Measurements from ENCODE around the gene TMEM175.

- TF ChIP-seq POLR2A (IDR thresholded peaks at IDR 0.05) (no peak), CTCF (IDR thresholded peaks at IDR 0.05) (no peak)
Observed at GRCh38 chr4:988726-989721, 56.8 kb downstream of the TMEM175 start.

Measured in body of pancreas (tissue), 4 donors.